Endothelial cell of umbilical vein (primary cell): ENCODE results near the gene ACAA2.

Experiments
- CTCF ChIP-seq, 2 donors: IDR thresholded peaks; 1 replicate in 1 of 2; 2 replicates in 1 of 2; pipeline ENCODE4 v1.5.1; 2011; ENCODE audit warnings: low read length in 2 of 2, mild to moderate bottlenecking in 2 of 2, moderate library complexity in 2 of 2, control low read depth in 1 of 2, inconsistent platforms in 1 of 2, low read depth in 1 of 2; ENCODE audit not compliant: insufficient read depth in 1 of 2; ENCODE audit errors: extremely low read depth in 1 of 2
- EZH2 ChIP-seq: IDR thresholded peaks from 2 replicates; pipeline ENCODE4 v1.6.1; 2012; ENCODE audit warnings: borderline replicate concordance, low read depth, mild to moderate bottlenecking, moderate library complexity, low read length, inconsistent platforms; ENCODE audit not compliant: severe bottlenecking
- JUN ChIP-seq: IDR thresholded peaks from 2 replicates; pipeline ENCODE4 v1.6.1; 2011; ENCODE audit warnings: borderline replicate concordance, low read depth; ENCODE audit not compliant: insufficient read length, insufficient read depth
- MAX ChIP-seq: IDR thresholded peaks from 2 replicates; pipeline ENCODE4 v1.6.1; 2011; ENCODE audit not compliant: insufficient read depth, insufficient read length
- POLR2A ChIP-seq: IDR thresholded peaks from 2 replicates; pipeline ENCODE4 v1.6.1; 2012; ENCODE audit warnings: low read depth, mild to moderate bottlenecking, control low read depth, low read length
- POLR2AphosphoS5 ChIP-seq: IDR thresholded peaks from 2 replicates; pipeline ENCODE4 v1.6.1; 2012; ENCODE audit warnings: low read depth, mild to moderate bottlenecking, control low read depth, low read length, moderate library complexity; ENCODE audit not compliant: insufficient read depth

- TF ChIP-seq CTCF (IDR thresholded peaks at IDR 0.05; ENCODE audit: extremely low read depth in 1 of 2, insufficient read depth in 1 of 2, low read depth in 1 of 2, low read length in 2 of 2) (no peak), JUN (no peak), POLR2AphosphoS5 (no peak), EZH2 (no peak), POLR2A (no peak), MAX (no peak)
These were observed 32.5 kb upstream of the ACAA2 start for GRCh38 chr18:49845629-49846360.
